ENCODE measurements around the gene PHC2.

Gene PHC2

GRCh38 chr1:33430692-33431593, at the start of gene PHC2:
Gene PHC2, minus strand, starts transcription at chr1:33431095. Its CDS starts 55,556 bp downstream, at chr1:33375539.
- peak within 1 kb of the TSS; percentile 35 for H3K4me3 ChIP-seq (ENCODE audit: insufficient read depth, low read length, poor library complexity, severe bottlenecking)

DNA sequence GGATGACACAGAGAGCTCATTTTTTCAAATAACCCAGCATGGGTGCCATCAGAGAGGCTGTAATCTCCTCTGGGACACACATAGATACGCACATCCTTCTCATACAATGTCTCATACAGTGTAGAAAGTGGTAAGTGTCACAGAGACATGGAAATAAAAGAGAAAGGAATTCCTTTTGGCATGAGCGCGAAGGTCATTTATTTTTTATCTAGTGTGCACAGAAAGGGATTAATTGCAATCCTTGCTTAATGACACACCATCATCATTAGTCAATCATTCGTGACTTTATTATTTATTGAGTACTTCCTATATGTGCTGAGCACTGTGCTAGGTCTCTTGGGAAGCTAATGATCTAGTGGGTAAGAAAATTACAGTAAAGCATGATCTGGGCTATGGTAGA, 46.6 kb upstream of the PHC2 start:
- Histone ChIP-seq H3K4me3 (ENCODE audit: insufficient read depth, low read length, poor library complexity, severe bottlenecking) (no peak overlapping the region), H3K4me2 (ENCODE audit: low read depth, low read length, poor library complexity, severe bottlenecking) (no peak overlapping the region), H3F3A (ENCODE audit: insufficient read depth) (no peaks in the 10 kb centered on the region), H3K9me3 (ENCODE audit: insufficient read depth, low read length) (no peaks in the 10 kb centered on the region), H3K27me3 (ENCODE audit: low read length) (no peaks in the 10 kb centered on the region), H3K79me2 (ENCODE audit: insufficient read depth, low read length) (no peaks in the 10 kb centered on the region; the same call in 1 of the 2 replicates), H3K9ac (ENCODE audit: low read length) (no peak overlapping the region), H3K36me3 (ENCODE audit: low read length) (no peaks in the 10 kb centered on the region; the same call in none of the 2 replicates), H2AFZ (ENCODE audit: low read depth, low read length, severe bottlenecking) (no peak overlapping the region), H4K20me1 (ENCODE audit: low read depth, low read length) (no peaks in the 10 kb centered on the region), H3K27ac (ENCODE audit: low read depth, low read length) (no peak overlapping the region), H3K9me2 (replicated peaks; ENCODE audit: insufficient read depth, low read length) (no peaks in the 10 kb centered on the region)
- TF ChIP-seq CTCF (IDR thresholded peaks at IDR 0.05; ENCODE audit: insufficient read depth, low read length, poor library complexity, severe bottlenecking) (no peak), EZH2phosphoT487 (conservative IDR thresholded peaks at IDR 0.05; ENCODE audit: low read length) (no peak)

More at GRCh38 chr1:33430692-33431593, at the start of gene PHC2:
- H3K9ac ChIP-seq (ENCODE audit: low read length), result peak within 1 kb of the TSS; percentile 20; the same call in 1 of the 2 replicates
- H3K27me3 ChIP-seq (ENCODE audit: low read length), result no peaks in the 10 kb centered on the region
- H3K4me2 ChIP-seq (ENCODE audit: low read depth, low read length, poor library complexity, severe bottlenecking), result peak within 1 kb of the TSS; percentile 49
- H2AFZ ChIP-seq (ENCODE audit: low read depth, low read length, severe bottlenecking), result peak within 1 kb of the TSS; percentile 22
- H4K20me1 ChIP-seq (ENCODE audit: low read depth, low read length), result no peaks in the 10 kb centered on the region
- H3K27ac ChIP-seq (ENCODE audit: low read depth, low read length), result no peak within 1 kb of the TSS
- no peaks in the 10 kb centered on the region for H3K79me2 ChIP-seq (ENCODE audit: insufficient read depth, low read length)
- no peaks in the 10 kb centered on the region for H3K9me2 ChIP-seq (replicated peaks; ENCODE audit: insufficient read depth, low read length)
- no peak for TF ChIP-seq CTCF (IDR thresholded peaks at IDR 0.05; ENCODE audit: insufficient read depth, low read length, poor library complexity, severe bottlenecking)
- no peak for TF ChIP-seq EZH2phosphoT487 (conservative IDR thresholded peaks at IDR 0.05; ENCODE audit: low read length)
- H3F3A ChIP-seq (ENCODE audit: insufficient read depth), result no peaks in the 10 kb centered on the region
- no peaks in the 10 kb centered on the region for H3K36me3 ChIP-seq (ENCODE audit: low read length)
- H3K9me3 ChIP-seq (ENCODE audit: insufficient read depth, low read length), result no peaks in the 10 kb centered on the region

DNA sequence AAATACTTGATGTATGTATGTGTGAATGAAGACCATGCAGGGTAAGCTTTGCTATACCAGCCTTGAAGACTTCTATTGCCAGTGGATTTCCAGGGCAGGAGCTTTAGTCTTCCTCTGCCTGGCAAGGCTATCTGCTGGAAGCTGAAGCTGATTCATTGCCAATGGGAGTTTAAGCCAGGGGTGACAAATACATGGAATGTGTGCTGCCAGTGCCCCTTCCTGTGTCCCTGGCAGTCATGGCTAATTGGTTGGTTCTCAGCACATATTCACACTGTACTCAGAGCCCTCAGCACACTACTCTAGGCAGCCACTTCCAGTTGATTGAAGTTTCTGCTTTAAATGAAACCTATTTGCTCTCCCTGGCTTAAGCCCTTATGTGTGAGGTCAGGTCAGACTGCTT, 43.0 kb upstream of the PHC2 start:
- Histone ChIP-seq H3K27me3 (ENCODE audit: low read length) (no peaks in the 10 kb centered on the region), H4K20me1 (ENCODE audit: low read depth, low read length) (no peaks in the 10 kb centered on the region), H3K36me3 (ENCODE audit: low read length) (no peaks in the 10 kb centered on the region), H3K4me2 (ENCODE audit: low read depth, low read length, poor library complexity, severe bottlenecking) (peak overlapping the region; percentile 63), H3F3A (ENCODE audit: insufficient read depth) (no peaks in the 10 kb centered on the region), H3K79me2 (ENCODE audit: insufficient read depth, low read length) (no peaks in the 10 kb centered on the region; the same call in 1 of the 2 replicates), H3K9me3 (ENCODE audit: insufficient read depth, low read length) (no peaks in the 10 kb centered on the region), H2AFZ (ENCODE audit: low read depth, low read length, severe bottlenecking) (no peak overlapping the region), H3K9me2 (replicated peaks; ENCODE audit: insufficient read depth, low read length) (no peaks in the 10 kb centered on the region), H3K27ac (ENCODE audit: low read depth, low read length) (no peak overlapping the region), H3K4me3 (ENCODE audit: insufficient read depth, low read length, poor library complexity, severe bottlenecking) (no peak overlapping the region), H3K9ac (ENCODE audit: low read length) (no peak overlapping the region)
- TF ChIP-seq EZH2phosphoT487 (conservative IDR thresholded peaks at IDR 0.05; ENCODE audit: low read length) (no peak), CTCF (IDR thresholded peaks at IDR 0.05; ENCODE audit: insufficient read depth, low read length, poor library complexity, severe bottlenecking) (no peak)
